ENCODE measurements around the gene GRIN3A. TPM values are rescaled to one million over a fixed set of nuclear protein-coding genes. Genes with fewer than 3 reads are reported as not detected.

Gene GRIN3A
- total RNA-seq, 1 experiment from 2014 or later, result 0.02 TPM

GRCh38 chr9:101634741-101635409 is 103.6 kb downstream of the GRIN3A start:
- Mint-ChIP-seq H3K36me3 (no peaks in the 10 kb centered on the region), H3K27ac (no peak overlapping the region), H3K27me3 (ENCODE audit: low read depth) (no peaks in the 10 kb centered on the region; the same call in 1 of the 2 replicates), H3K4me1 (no peaks in the 10 kb centered on the region), H3K9me3 (no peaks in the 10 kb centered on the region), H3K4me3 (no peak overlapping the region)
- ATAC-seq (no peak), DNase-seq (ENCODE audit: low spot score) (no peak)
- CTCF ChIA-PET, result interaction anchor here (0.8 to 1.0 kb wide), 3 partner anchors 8 to 185 kb away, joined by 3 to 4 read pairs (median 4); no protein-coding TSS in a partner anchor
- POLR2A ChIA-PET, result no interaction called here
- TF ChIP-seq STAT6 (CRISPR knock-in tag; conservative IDR thresholded peaks at IDR 0.05; ENCODE audit: low read depth) (no peak), NR2C2 (CRISPR knock-in tag; IDR thresholded peaks at IDR 0.05) (no peak), NR3C1 (CRISPR knock-in tag; conservative IDR thresholded peaks at IDR 0.05; ENCODE audit: low read depth) (no peak), CBFB (CRISPR knock-in tag; IDR thresholded peaks at IDR 0.05; ENCODE audit: low read depth) (no peak), KAT7 (CRISPR knock-in tag; IDR thresholded peaks at IDR 0.05; ENCODE audit: borderline replicate concordance) (no peak)
- TF ChIP-seq, protein P1, sequence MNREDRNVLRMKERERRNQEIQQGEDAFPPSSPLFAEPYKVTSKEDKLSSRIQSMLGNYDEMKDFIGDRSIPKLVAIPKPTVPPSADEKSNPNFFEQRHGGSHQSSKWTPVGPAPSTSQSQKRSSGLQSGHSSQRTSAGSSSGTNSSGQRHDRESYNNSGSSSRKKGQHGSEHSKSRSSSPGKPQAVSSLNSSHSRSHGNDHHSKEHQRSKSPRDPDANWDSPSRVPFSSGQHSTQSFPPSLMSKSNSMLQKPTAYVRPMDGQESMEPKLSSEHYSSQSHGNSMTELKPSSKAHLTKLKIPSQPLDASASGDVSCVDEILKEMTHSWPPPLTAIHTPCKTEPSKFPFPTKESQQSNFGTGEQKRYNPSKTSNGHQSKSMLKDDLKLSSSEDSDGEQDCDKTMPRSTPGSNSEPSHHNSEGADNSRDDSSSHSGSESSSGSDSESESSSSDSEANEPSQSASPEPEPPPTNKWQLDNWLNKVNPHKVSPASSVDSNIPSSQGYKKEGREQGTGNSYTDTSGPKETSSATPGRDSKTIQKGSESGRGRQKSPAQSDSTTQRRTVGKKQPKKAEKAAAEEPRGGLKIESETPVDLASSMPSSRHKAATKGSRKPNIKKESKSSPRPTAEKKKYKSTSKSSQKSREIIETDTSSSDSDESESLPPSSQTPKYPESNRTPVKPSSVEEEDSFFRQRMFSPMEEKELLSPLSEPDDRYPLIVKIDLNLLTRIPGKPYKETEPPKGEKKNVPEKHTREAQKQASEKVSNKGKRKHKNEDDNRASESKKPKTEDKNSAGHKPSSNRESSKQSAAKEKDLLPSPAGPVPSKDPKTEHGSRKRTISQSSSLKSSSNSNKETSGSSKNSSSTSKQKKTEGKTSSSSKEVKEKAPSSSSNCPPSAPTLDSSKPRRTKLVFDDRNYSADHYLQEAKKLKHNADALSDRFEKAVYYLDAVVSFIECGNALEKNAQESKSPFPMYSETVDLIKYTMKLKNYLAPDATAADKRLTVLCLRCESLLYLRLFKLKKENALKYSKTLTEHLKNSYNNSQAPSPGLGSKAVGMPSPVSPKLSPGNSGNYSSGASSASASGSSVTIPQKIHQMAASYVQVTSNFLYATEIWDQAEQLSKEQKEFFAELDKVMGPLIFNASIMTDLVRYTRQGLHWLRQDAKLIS (CRISPR knock-in tag; IDR thresholded peaks at IDR 0.05; ENCODE audit: borderline replicate concordance), result no peak
- TF ChIP-seq, protein P2, sequence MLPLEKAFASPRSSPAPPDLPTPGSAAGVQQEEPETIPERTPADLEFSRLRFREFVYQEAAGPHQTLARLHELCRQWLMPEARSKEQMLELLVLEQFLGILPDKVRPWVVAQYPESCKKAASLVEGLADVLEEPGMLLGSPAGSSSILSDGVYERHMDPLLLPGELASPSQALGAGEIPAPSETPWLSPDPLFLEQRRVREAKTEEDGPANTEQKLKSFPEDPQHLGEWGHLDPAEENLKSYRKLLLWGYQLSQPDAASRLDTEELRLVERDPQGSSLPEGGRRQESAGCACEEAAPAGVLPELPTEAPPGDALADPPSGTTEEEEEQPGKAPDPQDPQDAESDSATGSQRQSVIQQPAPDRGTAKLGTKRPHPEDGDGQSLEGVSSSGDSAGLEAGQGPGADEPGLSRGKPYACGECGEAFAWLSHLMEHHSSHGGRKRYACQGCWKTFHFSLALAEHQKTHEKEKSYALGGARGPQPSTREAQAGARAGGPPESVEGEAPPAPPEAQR (CRISPR knock-in tag; IDR thresholded peaks at IDR 0.05), result no peak
- TF ChIP-seq, protein P3, sequence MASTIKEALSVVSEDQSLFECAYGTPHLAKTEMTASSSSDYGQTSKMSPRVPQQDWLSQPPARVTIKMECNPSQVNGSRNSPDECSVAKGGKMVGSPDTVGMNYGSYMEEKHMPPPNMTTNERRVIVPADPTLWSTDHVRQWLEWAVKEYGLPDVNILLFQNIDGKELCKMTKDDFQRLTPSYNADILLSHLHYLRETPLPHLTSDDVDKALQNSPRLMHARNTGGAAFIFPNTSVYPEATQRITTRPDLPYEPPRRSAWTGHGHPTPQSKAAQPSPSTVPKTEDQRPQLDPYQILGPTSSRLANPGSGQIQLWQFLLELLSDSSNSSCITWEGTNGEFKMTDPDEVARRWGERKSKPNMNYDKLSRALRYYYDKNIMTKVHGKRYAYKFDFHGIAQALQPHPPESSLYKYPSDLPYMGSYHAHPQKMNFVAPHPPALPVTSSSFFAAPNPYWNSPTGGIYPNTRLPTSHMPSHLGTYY (CRISPR knock-in tag; IDR thresholded peaks at IDR 0.05), result no peak

- TF ChIP-seq TEAD4 (CRISPR knock-in tag; IDR thresholded peaks at IDR 0.05), result no peak
- no peak for TF ChIP-seq IRF1 (CRISPR knock-in tag; IDR thresholded peaks at IDR 0.05)
- TF ChIP-seq, protein P4, sequence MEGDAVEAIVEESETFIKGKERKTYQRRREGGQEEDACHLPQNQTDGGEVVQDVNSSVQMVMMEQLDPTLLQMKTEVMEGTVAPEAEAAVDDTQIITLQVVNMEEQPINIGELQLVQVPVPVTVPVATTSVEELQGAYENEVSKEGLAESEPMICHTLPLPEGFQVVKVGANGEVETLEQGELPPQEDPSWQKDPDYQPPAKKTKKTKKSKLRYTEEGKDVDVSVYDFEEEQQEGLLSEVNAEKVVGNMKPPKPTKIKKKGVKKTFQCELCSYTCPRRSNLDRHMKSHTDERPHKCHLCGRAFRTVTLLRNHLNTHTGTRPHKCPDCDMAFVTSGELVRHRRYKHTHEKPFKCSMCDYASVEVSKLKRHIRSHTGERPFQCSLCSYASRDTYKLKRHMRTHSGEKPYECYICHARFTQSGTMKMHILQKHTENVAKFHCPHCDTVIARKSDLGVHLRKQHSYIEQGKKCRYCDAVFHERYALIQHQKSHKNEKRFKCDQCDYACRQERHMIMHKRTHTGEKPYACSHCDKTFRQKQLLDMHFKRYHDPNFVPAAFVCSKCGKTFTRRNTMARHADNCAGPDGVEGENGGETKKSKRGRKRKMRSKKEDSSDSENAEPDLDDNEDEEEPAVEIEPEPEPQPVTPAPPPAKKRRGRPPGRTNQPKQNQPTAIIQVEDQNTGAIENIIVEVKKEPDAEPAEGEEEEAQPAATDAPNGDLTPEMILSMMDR (IDR thresholded peaks at IDR 0.05), result no peak
- no peak for TF ChIP-seq HMGA2 (CRISPR knock-in tag; IDR thresholded peaks at IDR 0.05)
- no peaks in the 10 kb centered on the region for H3K36me3 Mint-ChIP-seq
- no peak overlapping the region for H3K4me3 Mint-ChIP-seq
- H3K9me3 Mint-ChIP-seq, result no peaks in the 10 kb centered on the region
- no peak for DNase-seq (ENCODE audit: low spot score)
- POLR2A ChIA-PET, result no interaction called here
- no peaks in the 10 kb centered on the region; the same call in 1 of the 2 replicates for H3K27me3 Mint-ChIP-seq (ENCODE audit: low read depth)
- no peak overlapping the region for H3K27ac Mint-ChIP-seq
- no peaks in the 10 kb centered on the region for H3K4me1 Mint-ChIP-seq
- CTCF ChIA-PET, result no interaction called here
- no peak for ATAC-seq
Observed at GRCh38 chr9:101632611-101633010, 105.8 kb downstream of the GRIN3A start.
